ENCODE measurements around the gene PPIF. TPM values are rescaled to one million over a fixed set of nuclear protein-coding genes. Genes with fewer than 3 reads are reported as not detected.

The PPIF gene
- total RNA-seq, 1 experiment from 2014 or later: 80.9 TPM

DNA sequence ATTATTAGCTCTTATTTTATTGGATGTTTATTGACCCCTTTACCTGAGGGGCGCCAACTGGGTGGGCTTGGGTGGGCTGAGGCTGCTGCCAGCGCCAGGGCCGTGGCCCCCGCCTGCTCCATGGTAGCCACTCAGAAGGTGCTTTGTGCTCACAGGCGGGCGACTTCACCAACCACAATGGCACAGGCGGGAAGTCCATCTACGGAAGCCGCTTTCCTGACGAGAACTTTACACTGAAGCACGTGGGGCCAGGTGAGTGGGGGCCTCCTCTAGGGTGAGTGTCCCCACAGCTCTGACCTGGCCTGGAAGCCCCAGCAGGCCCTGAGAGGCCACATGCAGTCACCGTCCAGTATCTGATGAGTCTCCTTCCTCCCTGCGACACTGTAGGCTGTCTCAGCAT lies 4.1 kb downstream of the PPIF start:
- CTCF ChIA-PET: no interaction called here

GRCh38 chr10:79352035-79352877 lies 5.0 kb downstream of the PPIF start:
- POLR2A ChIA-PET: no interaction called here
- CTCF ChIA-PET: interaction anchor here (1.3 kb wide), 1 partner anchor 23 kb away, joined by 4 read pairs; no protein-coding TSS in a partner anchor
- ATAC-seq (no peak), DNase-seq (ENCODE audit: low spot score) (no peak)
- Mint-ChIP-seq H3K27me3 (ENCODE audit: low read depth) (no peaks in the 10 kb centered on the region), H3K4me1 (peaks cover 5% of the 10 kb centered on the region), H3K9me3 (peaks cover 13% of the 10 kb centered on the region), H3K36me3 (peaks cover 67% of the 10 kb centered on the region), H3K4me3 (no peak overlapping the region), H3K27ac (no peak overlapping the region; the same call in 1 of the 2 replicates)
- TF ChIP-seq, protein P1, sequence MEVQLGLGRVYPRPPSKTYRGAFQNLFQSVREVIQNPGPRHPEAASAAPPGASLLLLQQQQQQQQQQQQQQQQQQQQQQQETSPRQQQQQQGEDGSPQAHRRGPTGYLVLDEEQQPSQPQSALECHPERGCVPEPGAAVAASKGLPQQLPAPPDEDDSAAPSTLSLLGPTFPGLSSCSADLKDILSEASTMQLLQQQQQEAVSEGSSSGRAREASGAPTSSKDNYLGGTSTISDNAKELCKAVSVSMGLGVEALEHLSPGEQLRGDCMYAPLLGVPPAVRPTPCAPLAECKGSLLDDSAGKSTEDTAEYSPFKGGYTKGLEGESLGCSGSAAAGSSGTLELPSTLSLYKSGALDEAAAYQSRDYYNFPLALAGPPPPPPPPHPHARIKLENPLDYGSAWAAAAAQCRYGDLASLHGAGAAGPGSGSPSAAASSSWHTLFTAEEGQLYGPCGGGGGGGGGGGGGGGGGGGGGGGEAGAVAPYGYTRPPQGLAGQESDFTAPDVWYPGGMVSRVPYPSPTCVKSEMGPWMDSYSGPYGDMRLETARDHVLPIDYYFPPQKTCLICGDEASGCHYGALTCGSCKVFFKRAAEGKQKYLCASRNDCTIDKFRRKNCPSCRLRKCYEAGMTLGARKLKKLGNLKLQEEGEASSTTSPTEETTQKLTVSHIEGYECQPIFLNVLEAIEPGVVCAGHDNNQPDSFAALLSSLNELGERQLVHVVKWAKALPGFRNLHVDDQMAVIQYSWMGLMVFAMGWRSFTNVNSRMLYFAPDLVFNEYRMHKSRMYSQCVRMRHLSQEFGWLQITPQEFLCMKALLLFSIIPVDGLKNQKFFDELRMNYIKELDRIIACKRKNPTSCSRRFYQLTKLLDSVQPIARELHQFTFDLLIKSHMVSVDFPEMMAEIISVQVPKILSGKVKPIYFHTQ (CRISPR knock-in tag; IDR thresholded peaks at IDR 0.05): no peak
- TF ChIP-seq EMX1 (CRISPR knock-in tag; IDR thresholded peaks at IDR 0.05) (no peak), ZNF423 (CRISPR knock-in tag; IDR thresholded peaks at IDR 0.05) (no peak), SOX15 (CRISPR knock-in tag; IDR thresholded peaks at IDR 0.05) (no peak), NR3C1 (CRISPR knock-in tag; conservative IDR thresholded peaks at IDR 0.05; ENCODE audit: low read depth) (no peak), GRHL2 (CRISPR knock-in tag; IDR thresholded peaks at IDR 0.05; ENCODE audit: insufficient replicate concordance, severe bottlenecking) (no peak)
- TF ChIP-seq, protein P2, sequence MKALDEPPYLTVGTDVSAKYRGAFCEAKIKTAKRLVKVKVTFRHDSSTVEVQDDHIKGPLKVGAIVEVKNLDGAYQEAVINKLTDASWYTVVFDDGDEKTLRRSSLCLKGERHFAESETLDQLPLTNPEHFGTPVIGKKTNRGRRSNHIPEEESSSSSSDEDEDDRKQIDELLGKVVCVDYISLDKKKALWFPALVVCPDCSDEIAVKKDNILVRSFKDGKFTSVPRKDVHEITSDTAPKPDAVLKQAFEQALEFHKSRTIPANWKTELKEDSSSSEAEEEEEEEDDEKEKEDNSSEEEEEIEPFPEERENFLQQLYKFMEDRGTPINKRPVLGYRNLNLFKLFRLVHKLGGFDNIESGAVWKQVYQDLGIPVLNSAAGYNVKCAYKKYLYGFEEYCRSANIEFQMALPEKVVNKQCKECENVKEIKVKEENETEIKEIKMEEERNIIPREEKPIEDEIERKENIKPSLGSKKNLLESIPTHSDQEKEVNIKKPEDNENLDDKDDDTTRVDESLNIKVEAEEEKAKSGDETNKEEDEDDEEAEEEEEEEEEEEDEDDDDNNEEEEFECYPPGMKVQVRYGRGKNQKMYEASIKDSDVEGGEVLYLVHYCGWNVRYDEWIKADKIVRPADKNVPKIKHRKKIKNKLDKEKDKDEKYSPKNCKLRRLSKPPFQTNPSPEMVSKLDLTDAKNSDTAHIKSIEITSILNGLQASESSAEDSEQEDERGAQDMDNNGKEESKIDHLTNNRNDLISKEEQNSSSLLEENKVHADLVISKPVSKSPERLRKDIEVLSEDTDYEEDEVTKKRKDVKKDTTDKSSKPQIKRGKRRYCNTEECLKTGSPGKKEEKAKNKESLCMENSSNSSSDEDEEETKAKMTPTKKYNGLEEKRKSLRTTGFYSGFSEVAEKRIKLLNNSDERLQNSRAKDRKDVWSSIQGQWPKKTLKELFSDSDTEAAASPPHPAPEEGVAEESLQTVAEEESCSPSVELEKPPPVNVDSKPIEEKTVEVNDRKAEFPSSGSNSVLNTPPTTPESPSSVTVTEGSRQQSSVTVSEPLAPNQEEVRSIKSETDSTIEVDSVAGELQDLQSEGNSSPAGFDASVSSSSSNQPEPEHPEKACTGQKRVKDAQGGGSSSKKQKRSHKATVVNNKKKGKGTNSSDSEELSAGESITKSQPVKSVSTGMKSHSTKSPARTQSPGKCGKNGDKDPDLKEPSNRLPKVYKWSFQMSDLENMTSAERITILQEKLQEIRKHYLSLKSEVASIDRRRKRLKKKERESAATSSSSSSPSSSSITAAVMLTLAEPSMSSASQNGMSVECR (CRISPR knock-in tag; IDR thresholded peaks at IDR 0.05; ENCODE audit: borderline replicate concordance): no peak
- TF ChIP-seq, protein P3, sequence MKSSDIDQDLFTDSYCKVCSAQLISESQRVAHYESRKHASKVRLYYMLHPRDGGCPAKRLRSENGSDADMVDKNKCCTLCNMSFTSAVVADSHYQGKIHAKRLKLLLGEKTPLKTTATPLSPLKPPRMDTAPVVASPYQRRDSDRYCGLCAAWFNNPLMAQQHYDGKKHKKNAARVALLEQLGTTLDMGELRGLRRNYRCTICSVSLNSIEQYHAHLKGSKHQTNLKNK (CRISPR knock-in tag; IDR thresholded peaks at IDR 0.05): no peak

More for the DNA sequence above, 4.1 kb downstream of the PPIF start:
- no peak for ATAC-seq
- Mint-ChIP-seq H3K9me3 (peaks cover 7% of the 10 kb centered on the region; the same call in 1 of the 2 replicates), H3K27ac (no peak overlapping the region), H3K27me3 (ENCODE audit: low read depth) (no peaks in the 10 kb centered on the region), H3K4me1 (peaks cover 5% of the 10 kb centered on the region), H3K4me3 (no peak overlapping the region), H3K36me3 (peaks cover 60% of the 10 kb centered on the region)
- no peak for DNase-seq (ENCODE audit: low spot score)
- POLR2A ChIA-PET: no interaction called here
- TF ChIP-seq NFATC4 (CRISPR knock-in tag; IDR thresholded peaks at IDR 0.05) (no peak), ZNF317 (CRISPR knock-in tag; IDR thresholded peaks at IDR 0.05; ENCODE audit: borderline replicate concordance, low read depth) (no peak), FOXJ3 (CRISPR knock-in tag; IDR thresholded peaks at IDR 0.05; ENCODE audit: borderline replicate concordance) (no peak), NR2C2 (CRISPR knock-in tag; IDR thresholded peaks at IDR 0.05) (no peak), OVOL2 (CRISPR knock-in tag; IDR thresholded peaks at IDR 0.05; ENCODE audit: borderline replicate concordance) (no peak), HMGXB4 (CRISPR knock-in tag; IDR thresholded peaks at IDR 0.05) (no peak), ZNF423 (CRISPR knock-in tag; IDR thresholded peaks at IDR 0.05) (no peak), ESRRA (CRISPR knock-in tag; IDR thresholded peaks at IDR 0.05; ENCODE audit: borderline replicate concordance) (no peak), TEAD4 (CRISPR knock-in tag; IDR thresholded peaks at IDR 0.05) (no peak), ELF4 (CRISPR knock-in tag; IDR thresholded peaks at IDR 0.05; ENCODE audit: low read depth) (no peak), MAX (CRISPR knock-in tag; IDR thresholded peaks at IDR 0.05) (no peak)
- TF ChIP-seq, protein P3 (CRISPR knock-in tag; IDR thresholded peaks at IDR 0.05): no peak
- TF ChIP-seq, protein P4, sequence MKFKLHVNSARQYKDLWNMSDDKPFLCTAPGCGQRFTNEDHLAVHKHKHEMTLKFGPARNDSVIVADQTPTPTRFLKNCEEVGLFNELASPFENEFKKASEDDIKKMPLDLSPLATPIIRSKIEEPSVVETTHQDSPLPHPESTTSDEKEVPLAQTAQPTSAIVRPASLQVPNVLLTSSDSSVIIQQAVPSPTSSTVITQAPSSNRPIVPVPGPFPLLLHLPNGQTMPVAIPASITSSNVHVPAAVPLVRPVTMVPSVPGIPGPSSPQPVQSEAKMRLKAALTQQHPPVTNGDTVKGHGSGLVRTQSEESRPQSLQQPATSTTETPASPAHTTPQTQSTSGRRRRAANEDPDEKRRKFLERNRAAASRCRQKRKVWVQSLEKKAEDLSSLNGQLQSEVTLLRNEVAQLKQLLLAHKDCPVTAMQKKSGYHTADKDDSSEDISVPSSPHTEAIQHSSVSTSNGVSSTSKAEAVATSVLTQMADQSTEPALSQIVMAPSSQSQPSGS (CRISPR knock-in tag; IDR thresholded peaks at IDR 0.05; ENCODE audit: borderline replicate concordance, low read depth): no peak
- TF ChIP-seq, protein P5, sequence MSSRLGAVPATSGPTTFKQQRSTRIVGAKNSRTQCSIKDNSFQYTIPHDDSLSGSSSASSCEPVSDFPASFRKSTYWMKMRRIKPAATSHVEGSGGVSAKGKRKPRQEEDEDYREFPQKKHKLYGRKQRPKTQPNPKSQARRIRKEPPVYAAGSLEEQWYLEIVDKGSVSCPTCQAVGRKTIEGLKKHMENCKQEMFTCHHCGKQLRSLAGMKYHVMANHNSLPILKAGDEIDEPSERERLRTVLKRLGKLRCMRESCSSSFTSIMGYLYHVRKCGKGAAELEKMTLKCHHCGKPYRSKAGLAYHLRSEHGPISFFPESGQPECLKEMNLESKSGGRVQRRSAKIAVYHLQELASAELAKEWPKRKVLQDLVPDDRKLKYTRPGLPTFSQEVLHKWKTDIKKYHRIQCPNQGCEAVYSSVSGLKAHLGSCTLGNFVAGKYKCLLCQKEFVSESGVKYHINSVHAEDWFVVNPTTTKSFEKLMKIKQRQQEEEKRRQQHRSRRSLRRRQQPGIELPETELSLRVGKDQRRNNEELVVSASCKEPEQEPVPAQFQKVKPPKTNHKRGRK (CRISPR knock-in tag; IDR thresholded peaks at IDR 0.05; ENCODE audit: borderline replicate concordance): no peak

Measured in WTC11 (cell line).